ENCODE data around the gene ZRANB1. TPM values are rescaled to one million over a fixed set of nuclear protein-coding genes. Genes with fewer than 3 reads are reported as not detected.

The ZRANB1 gene
- total RNA-seq, 4 donors from 2014 or later: 35.5 to 44.7 (median 37.4) TPM

DNA sequence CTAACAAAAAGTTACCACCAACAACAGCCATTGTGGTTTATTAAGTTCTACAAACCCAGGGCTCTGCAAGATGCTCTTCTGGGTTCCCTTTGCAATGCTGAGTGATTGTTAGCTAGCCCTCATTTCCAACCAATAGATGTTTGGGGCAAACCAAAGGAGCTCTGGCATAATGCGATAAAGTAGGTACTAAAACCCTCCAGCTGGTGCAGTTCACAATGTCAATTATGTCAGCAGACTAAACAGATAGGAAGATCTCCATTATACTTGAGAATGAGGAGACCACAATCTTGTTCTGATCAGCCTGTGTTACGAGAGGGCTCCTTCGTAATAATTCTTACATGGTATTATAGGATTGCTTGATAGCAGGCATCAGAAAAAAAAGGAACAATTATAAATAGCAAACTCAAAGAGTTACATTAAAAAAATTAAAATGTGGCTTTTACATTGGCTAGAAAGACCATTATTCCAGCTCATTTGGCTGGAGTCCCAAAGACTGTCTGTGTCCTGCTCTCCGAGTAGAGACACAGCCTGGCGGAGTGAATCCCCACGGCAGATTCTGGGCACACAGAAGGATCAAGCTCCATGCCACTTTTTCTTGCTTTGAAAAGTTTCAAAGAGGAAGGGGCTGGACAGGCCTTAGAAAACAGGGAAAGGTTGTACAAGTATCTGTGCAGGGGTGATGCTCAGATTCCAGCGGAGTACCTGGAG is 93.8 kb downstream of the ZRANB1 start:
- TF ChIP-seq, protein P1, sequence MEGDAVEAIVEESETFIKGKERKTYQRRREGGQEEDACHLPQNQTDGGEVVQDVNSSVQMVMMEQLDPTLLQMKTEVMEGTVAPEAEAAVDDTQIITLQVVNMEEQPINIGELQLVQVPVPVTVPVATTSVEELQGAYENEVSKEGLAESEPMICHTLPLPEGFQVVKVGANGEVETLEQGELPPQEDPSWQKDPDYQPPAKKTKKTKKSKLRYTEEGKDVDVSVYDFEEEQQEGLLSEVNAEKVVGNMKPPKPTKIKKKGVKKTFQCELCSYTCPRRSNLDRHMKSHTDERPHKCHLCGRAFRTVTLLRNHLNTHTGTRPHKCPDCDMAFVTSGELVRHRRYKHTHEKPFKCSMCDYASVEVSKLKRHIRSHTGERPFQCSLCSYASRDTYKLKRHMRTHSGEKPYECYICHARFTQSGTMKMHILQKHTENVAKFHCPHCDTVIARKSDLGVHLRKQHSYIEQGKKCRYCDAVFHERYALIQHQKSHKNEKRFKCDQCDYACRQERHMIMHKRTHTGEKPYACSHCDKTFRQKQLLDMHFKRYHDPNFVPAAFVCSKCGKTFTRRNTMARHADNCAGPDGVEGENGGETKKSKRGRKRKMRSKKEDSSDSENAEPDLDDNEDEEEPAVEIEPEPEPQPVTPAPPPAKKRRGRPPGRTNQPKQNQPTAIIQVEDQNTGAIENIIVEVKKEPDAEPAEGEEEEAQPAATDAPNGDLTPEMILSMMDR (IDR thresholded peaks at IDR 0.05; ENCODE audit: low read depth): no peak

DNA sequence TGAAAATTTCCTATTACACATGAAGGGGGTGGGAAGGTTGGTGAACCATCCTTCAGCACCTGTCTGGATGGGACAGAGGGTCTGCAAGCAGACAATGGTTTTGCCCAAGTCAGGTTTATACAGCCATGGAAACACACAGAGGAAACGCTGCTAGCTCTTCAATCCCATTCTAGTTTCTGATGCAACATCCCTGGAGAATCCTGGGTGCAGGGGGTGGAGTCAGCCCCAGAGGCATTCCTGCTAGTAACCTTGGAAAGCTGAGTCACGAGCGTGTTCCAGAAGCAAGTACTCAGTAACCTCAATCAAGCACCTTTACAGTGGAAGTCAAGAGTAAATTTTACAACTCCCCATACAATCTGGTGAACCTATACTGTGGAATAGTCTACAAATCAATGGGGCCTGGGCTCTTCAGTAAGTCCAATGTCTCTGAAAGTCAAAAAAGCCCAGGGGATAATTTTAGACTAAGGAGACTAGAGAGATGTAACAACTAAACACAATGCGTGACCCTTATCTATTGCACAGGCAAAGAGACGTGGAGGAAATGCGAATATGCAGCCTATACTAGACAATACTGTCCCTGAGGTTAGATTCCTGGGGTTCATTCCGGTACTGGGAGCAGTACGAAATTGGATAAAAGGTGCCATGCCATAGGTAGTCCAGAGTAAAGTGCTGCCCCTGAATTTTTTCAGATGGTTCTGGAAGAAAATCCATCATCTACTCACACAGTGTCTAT is 95.4 kb downstream of the ZRANB1 start:
- TF ChIP-seq, protein P1 (IDR thresholded peaks at IDR 0.05; ENCODE audit: low read depth): no peak

Small RNA genes lying within 50 kb of the gene (small RNA-seq; reads per million reads assigned to genes)
- not detected for gene MIR4296

Other genes starting within 250 kb of the ZRANB1 start
- gene FAM53B, start 197.7 kb upstream of the ZRANB1 start, total RNA-seq: 10 to 100 TPM; 13.5 to 39.2 (median 29.5) TPM
- 10 to 100 TPM; 11.3 to 28.4 (median 17.8) TPM for gene EEF1AKMT2, start 150.2 kb upstream of the ZRANB1 start, total RNA-seq
- 10 to 100 TPM; 11.9 to 19.2 (median 12.8) TPM for gene ABRAXAS2, start 140.3 kb upstream of the ZRANB1 start, total RNA-seq
- gene CTBP2, start 218.4 kb downstream of the ZRANB1 start, total RNA-seq: 10 to 100 TPM; 22.3 to 52.2 (median 42.5) TPM

Data from subcutaneous adipose tissue (tissue), 4 donors.